H1 (cell line): ENCODE data around the gene EHD2. TPM values are rescaled to one million over a fixed set of nuclear protein-coding genes. Genes with fewer than 3 reads are reported as not detected.

Experiments used
- CTCF ChIA-PET: fragments of 300-600 bp; sonication (Branson Sonifier 250); formaldehyde crosslinking; loops from one replicate; lab custom pipeline; 2021; ENCODE audit not compliant: partially characterized antibody; lab: Charles Lee
- POLR2A ChIA-PET: fragments of 300-600 bp; sonication (Branson Sonifier 250); formaldehyde crosslinking; loops from one replicate; lab custom pipeline; 2021; ENCODE audit warnings: inconsistent platforms; ENCODE audit not compliant: partially characterized antibody; lab: Charles Lee
- DNase-seq, 2 experiments: peaks; one replicate each; pipeline versions ENCODE4 v3.0.0 to v3.0.0-alpha.2; 2010 to 2022; ENCODE audit warnings: low spot score in 2 of 2, low read depth in 1 of 2, mixed read lengths in 1 of 2
- FAIRE-seq: peaks from 2 replicates; lab custom pipeline; 2011; peaks lifted over from hg19 to GRCh38; lab: Jason Lieb, UNC
- H2AFZ ChIP-seq: 2 replicates; pipeline ENCODE4 v1.8.1; 2012; ENCODE audit warnings: low read length, inconsistent platforms
- H2AK5ac ChIP-seq: 2 replicates; pipeline ENCODE4 v1.6.1; 2013; ENCODE audit warnings: low read depth, low read length
- H2BK120ac ChIP-seq: replicated peaks from 2 replicates; pipeline ENCODE3; 2013; ENCODE audit warnings: low read depth, low read length, inconsistent platforms
- H2BK12ac ChIP-seq: 2 replicates; pipeline ENCODE4 v1.6.1; 2013; ENCODE audit warnings: low read depth, low read length
- H2BK15ac ChIP-seq: 2 replicates; pipeline ENCODE4 v1.6.1; 2013; ENCODE audit warnings: low read length
- H2BK20ac ChIP-seq: 2 replicates; pipeline ENCODE4 v1.6.1; 2013; ENCODE audit warnings: low read length
- H2BK5ac ChIP-seq: 2 replicates; pipeline ENCODE4 v1.6.1; 2013; ENCODE audit warnings: low read depth, low read length
- H3K14ac ChIP-seq: 2 replicates; pipeline ENCODE4 v1.6.1; 2013; ENCODE audit warnings: inconsistent platforms; ENCODE audit not compliant: insufficient read length
- H3K18ac ChIP-seq: 2 replicates; pipeline ENCODE4 v1.6.1; 2013; ENCODE audit warnings: low read length; ENCODE audit errors: extremely low read depth
- H3K23ac ChIP-seq: 2 replicates; pipeline ENCODE4 v1.6.1; 2013; ENCODE audit warnings: inconsistent platforms; ENCODE audit not compliant: insufficient read length
- H3K23me2 ChIP-seq: 2 replicates; pipeline ENCODE4 v1.6.1; 2013; ENCODE audit warnings: low read depth, low read length
- H3K27ac ChIP-seq: 2 replicates; pipeline ENCODE4 v1.6.1; 2011; ENCODE audit warnings: low read depth, low read length, inconsistent platforms
- H3K27me3 ChIP-seq, 4 experiments: replicated peaks in 1 of 4; 1 replicate in 1 of 4; 2 replicates in 3 of 4; pipeline versions ENCODE4 v1.6.1 to v1.8.1; 2011 to 2013; ENCODE audit warnings: low read length in 3 of 4, mild to moderate bottlenecking in 3 of 4, inconsistent platforms in 2 of 4, mixed read lengths in 2 of 4, moderate library complexity in 1 of 4; ENCODE audit not compliant: control insufficient read depth in 3 of 4, insufficient read depth in 3 of 4; ENCODE audit errors: extremely low read depth in 1 of 4
- H3K36me3 ChIP-seq, 4 experiments: 2 replicates each; pipeline versions ENCODE4 v1.6.1 to v1.8.1; 2011 to 2013; ENCODE audit warnings: mild to moderate bottlenecking in 4 of 4, low read length in 3 of 4, moderate library complexity in 2 of 4, control low read depth in 1 of 4, inconsistent platforms in 1 of 4; ENCODE audit not compliant: insufficient read depth in 4 of 4, control insufficient read depth in 2 of 4
- H3K4ac ChIP-seq: replicated peaks from 2 replicates; pipeline ENCODE3; 2013; ENCODE audit warnings: low read length, low read depth, mixed read lengths, inconsistent platforms; ENCODE audit not compliant: insufficient read length
- H3K4me1 ChIP-seq, 4 experiments: replicated peaks in 1 of 4; 1 replicate in 1 of 4; 2 replicates in 3 of 4; pipeline versions ENCODE4 v1.6.1 to v1.8.1; 2011 to 2013; ENCODE audit warnings: low read length in 3 of 4, inconsistent platforms in 2 of 4, mixed read lengths in 1 of 4; ENCODE audit not compliant: insufficient read depth in 4 of 4, control insufficient read depth in 3 of 4
- H3K4me2 ChIP-seq, 2 experiments: 2 replicates each; pipeline versions ENCODE4 v1.6.1 to v1.8.1; 2011 to 2013; ENCODE audit warnings: low read depth in 2 of 2, low read length in 2 of 2, control low read depth in 1 of 2, inconsistent platforms in 1 of 2, mild to moderate bottlenecking in 1 of 2; ENCODE audit not compliant: insufficient read depth in 1 of 2
- H3K4me3 ChIP-seq, 4 experiments: fragments of 200-600, 300-600 bp in 1 of 4; sonication (generic), shearing (Covaris generic), sonication (Bioruptor Twin) in 1 of 4; 2 replicates each; pipeline versions ENCODE4 v1.5.1 to v1.8.1; 2011 to 2016; ENCODE audit warnings: low read length in 4 of 4, low read depth in 3 of 4, control low read depth in 2 of 4, inconsistent platforms in 2 of 4, mild to moderate bottlenecking in 2 of 4, mixed read lengths in 1 of 4, moderate library complexity in 1 of 4; ENCODE audit not compliant: insufficient read depth in 2 of 4; ENCODE audit errors: extremely low read depth in 1 of 4
- H3K56ac ChIP-seq: replicated peaks from 2 replicates; pipeline ENCODE3; 2013; ENCODE audit warnings: low read depth, mild to moderate bottlenecking, mixed read lengths, low read length, inconsistent platforms; ENCODE audit not compliant: insufficient read length
- H3K79me1 ChIP-seq: 2 replicates; pipeline ENCODE4 v1.6.1; 2013; ENCODE audit warnings: low read depth, low read length, control low read depth
- H3K79me2 ChIP-seq, 2 experiments: 2 replicates each; pipeline versions ENCODE4 v1.6.1 to v1.8.1; 2012 to 2013; ENCODE audit warnings: low read length in 2 of 2, mild to moderate bottlenecking in 2 of 2, inconsistent platforms in 1 of 2; ENCODE audit not compliant: insufficient read depth in 2 of 2, control insufficient read depth in 1 of 2
- H3K9ac ChIP-seq, 4 experiments: replicated peaks in 1 of 4; 1 replicate in 1 of 4; 2 replicates in 3 of 4; pipeline versions ENCODE4 v1.6.1 to v1.8.1; 2011 to 2013; ENCODE audit warnings: low read depth in 3 of 4, low read length in 3 of 4, control low read depth in 2 of 4, mild to moderate bottlenecking in 2 of 4, moderate library complexity in 2 of 4, inconsistent platforms in 1 of 4; ENCODE audit errors: extremely low read depth in 1 of 4
- H3K9me3 ChIP-seq, 2 experiments: 2 replicates each; pipeline versions ENCODE4 v1.6.1 to v1.8.1; 2012 to 2013; ENCODE audit warnings: mild to moderate bottlenecking in 2 of 2, moderate library complexity in 2 of 2, control low read depth in 1 of 2, inconsistent platforms in 1 of 2, low read depth in 1 of 2, low read length in 1 of 2, mixed read lengths in 1 of 2; ENCODE audit not compliant: insufficient read depth in 2 of 2
- H4K20me1 ChIP-seq, 2 experiments: replicated peaks in 1 of 2; 2 replicates each; pipeline versions ENCODE3 to v1.8.1; 2011 to 2013; ENCODE audit warnings: inconsistent platforms in 2 of 2, low read length in 2 of 2, mild to moderate bottlenecking in 1 of 2; ENCODE audit not compliant: insufficient read depth in 2 of 2, control insufficient read depth in 1 of 2
- H4K5ac ChIP-seq: 2 replicates; pipeline ENCODE4 v1.6.1; 2013; ENCODE audit warnings: low read length, low read depth, mixed read lengths, inconsistent platforms; ENCODE audit not compliant: insufficient read length
- H4K8ac ChIP-seq: 2 replicates; pipeline ENCODE4 v1.8.0; 2013; ENCODE audit warnings: mild to moderate bottlenecking, moderate library complexity, low read length, inconsistent platforms; ENCODE audit not compliant: insufficient read depth; ENCODE audit errors: extremely low read depth
- H4K91ac ChIP-seq: replicated peaks from 2 replicates; pipeline ENCODE3; 2013; ENCODE audit warnings: low read length, mixed read lengths, inconsistent platforms; ENCODE audit not compliant: insufficient read length
- BCL11A ChIP-seq, 2 experiments: IDR thresholded peaks; one replicate each; pipeline ENCODE4 v1.6.1; 2011; ENCODE audit warnings: low read depth in 2 of 2, low read length in 2 of 2, mild to moderate bottlenecking in 2 of 2
- PHF8 ChIP-seq: fragments of 200-600 bp; sonication (generic); conservative IDR thresholded peaks from 2 replicates; pipeline ENCODE4 v1.7.1; 2012; ENCODE audit warnings: low read depth, mild to moderate bottlenecking, inconsistent platforms, low read length, moderate library complexity
- POLR2AphosphoS5 ChIP-seq: IDR thresholded peaks from 2 replicates; pipeline ENCODE4 v1.6.1; 2011; ENCODE audit warnings: low read depth, low read length
- TCF12 ChIP-seq: IDR thresholded peaks from 2 replicates; pipeline ENCODE4 v1.6.1; 2011; ENCODE audit warnings: low read depth, mild to moderate bottlenecking, low read length
- WGBS, 2 experiments: shearing (Covaris generic) in 1 of 2; methylation state at CpG; one replicate each; pipeline versions ENCODE4 v1.1.6 to v1.1.7; 2013 to 2015; ENCODE audit warnings: low lambda C conversion rate in 2 of 2, mixed read lengths in 2 of 2, inconsistent platforms in 1 of 2, low coverage in 1 of 2, missing lambda C conversion rate in 1 of 2; ENCODE audit not compliant: insufficient replicate concordance in 2 of 2, insufficient coverage in 1 of 2, insufficient read length in 1 of 2; ENCODE audit errors: extremely low coverage in 1 of 2, missing lambda C conversion rate in 1 of 2; 5-methylcytosine and 5-hydroxymethylcytosine counted together
- polyA plus RNA-seq, 7 experiments: library from polyadenylated mRNA; depleted of rRNA in 3 of 7; stranded (reverse) in 5 of 7; unstranded in 2 of 7; fragments of >200 nt in 5 of 7; fragments of 200-250 nt in 2 of 7; gene quantifications; 1 replicate in 5 of 7; 2 replicates in 1 of 7; 4 replicates in 1 of 7; pipeline versions ENCODE4 v1.2.1 to v1.2.3, GENCODE V29; 2011 to 2013; ENCODE audit warnings: missing spikeins in 2 of 7, mixed read lengths in 2 of 7
- total RNA-seq: library from RNA; stranded (reverse); fragmentation: NEBNext Ultra II Directional; extraction: Animal tissue kit (Norgen Biotek cat#: 25700); gene quantifications from 2 replicates; pipeline ENCODE4 v1.2.1, GENCODE V29; 2021

The EHD2 gene
- total and polyA plus RNA-seq, 2 of the 8 experiments (the other 6 are each of a cell fraction or from before 2014, with no cell fraction given): 4.5 to 14.3 TPM

DNA sequence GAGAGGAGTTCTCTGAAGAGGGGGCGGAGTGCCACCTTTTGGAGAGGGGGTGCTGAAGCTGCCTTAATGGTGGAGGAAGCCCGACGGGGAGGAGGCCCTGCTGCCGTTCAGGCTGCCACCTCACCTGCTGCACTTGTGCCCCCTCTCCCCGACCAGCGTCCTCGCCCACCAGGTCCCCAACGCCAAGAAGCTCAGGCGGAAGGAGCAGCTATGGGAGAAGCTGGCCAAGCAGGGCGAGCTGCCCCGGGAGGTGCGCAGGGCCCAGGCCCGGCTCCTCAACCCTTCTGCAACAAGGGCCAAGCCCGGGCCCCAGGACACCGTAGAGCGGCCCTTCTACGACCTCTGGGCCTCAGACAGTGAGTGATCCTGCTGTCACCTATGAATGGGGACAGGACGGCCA, 37.5 kb downstream of the EHD2 start:
- DNase-seq (no peak), FAIRE-seq (no peak)
- Histone ChIP-seq H2BK12ac (no peak overlapping the region), H3K4me1 (peaks cover 0 to 6% (median 0%) of the 10 kb centered on the region in 4 experiments; a peak in 3 of 7 replicates), H3K79me2 (peaks cover 3 to 37% of the 10 kb centered on the region in 2 experiments; a peak in 3 of 4 replicates), H3K79me1 (peaks cover 10% of the 10 kb centered on the region; the same call in 1 of the 2 replicates), H3K56ac (no peak overlapping the region), H4K20me1 (peaks cover 10 to 13% of the 10 kb centered on the region in 2 experiments), H2BK5ac (no peak overlapping the region), H3K36me3 (peaks cover 43 to 80% (median 73%) of the 10 kb centered on the region in 4 experiments), H2AK5ac (no peak overlapping the region), H3K27ac (no peak overlapping the region), H3K4me3 (no peak overlapping the region), H4K91ac (no peak overlapping the region), H2AFZ (no peak overlapping the region), H3K4me2 (no peak overlapping the region), H3K27me3 (no peaks in the 10 kb centered on the region), H3K9ac (no peak overlapping the region), H2BK120ac (no peak overlapping the region), H3K4ac (no peak overlapping the region), H3K23me2 (peaks cover 2% of the 10 kb centered on the region; the same call in 1 of the 2 replicates), H4K8ac (no peak overlapping the region; the same call in 1 of the 2 replicates), H2BK15ac (no peak overlapping the region), H3K23ac (no peak overlapping the region), H3K14ac (no peak overlapping the region), H3K18ac (no peak overlapping the region), H2BK20ac (no peak overlapping the region), H4K5ac (no peak overlapping the region), H3K9me3 (no peaks in the 10 kb centered on the region)
- TF ChIP-seq PHF8 (no peak), BCL11A (IDR thresholded peaks at IDR 0.05; ENCODE audit: low read depth in 2 of 2, low read length in 2 of 2) (no peak), TCF12 (no peak), POLR2AphosphoS5 (0 out of 2 replicates have a peak, but pooled peaks have one; percentile 30)
- ChIA-PET CTCF (interaction anchor here (0.9 to 1.7 kb wide), 4 partner anchors 10 to 314 kb away, joined by 3 to 7 read pairs (median 4); no protein-coding TSS in a partner anchor), POLR2A (interaction anchor here (0.6 to 11.1 kb wide), 13 partner anchors 6 to 56 kb away, joined by 3 to 204 read pairs (median 6); partner anchors contain the start of gene EHD2)
- 96% methylated on average over 17 of the region's 18 CpGs; no CpG with 5 or more reads in 1 of the 2 experiments for WGBS, 2 experiments
